ENCODE measurements around the gene OTOS.

DNA sequence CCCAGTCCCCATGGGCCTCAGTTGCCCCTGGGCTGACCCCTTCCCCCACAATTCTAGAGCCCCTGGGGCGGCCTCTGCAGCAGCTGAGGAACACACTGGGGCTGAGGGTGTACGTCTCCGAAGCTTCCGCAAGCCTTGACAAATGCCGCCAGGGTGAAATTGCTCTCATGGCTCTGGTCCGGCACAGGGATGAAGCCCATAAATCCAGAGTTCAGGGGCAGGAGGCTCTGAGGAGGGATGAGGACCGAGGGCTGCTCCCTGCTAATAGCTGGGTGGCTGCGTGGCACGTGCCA is 27.1 kb upstream of the OTOS start:
- TF ChIP-seq NFRKB (IDR thresholded peaks at IDR 0.05) (no peak), HDGF (IDR thresholded peaks at IDR 0.05; ENCODE audit: borderline replicate concordance) (no peak), CTBP1 (IDR thresholded peaks at IDR 0.05; ENCODE audit: borderline replicate concordance) (no peak), SP1 (IDR thresholded peaks at IDR 0.05) (no peak), TARDBP (IDR thresholded peaks at IDR 0.05) (no peak), BHLHE40 (IDR thresholded peaks at IDR 0.05; ENCODE audit: borderline replicate concordance) (no peak), L3MBTL2 (conservative IDR thresholded peaks at IDR 0.05) (no peak), FOXK2 (IDR thresholded peaks at IDR 0.05) (no peak)
- TF ChIP-seq, protein P1, sequence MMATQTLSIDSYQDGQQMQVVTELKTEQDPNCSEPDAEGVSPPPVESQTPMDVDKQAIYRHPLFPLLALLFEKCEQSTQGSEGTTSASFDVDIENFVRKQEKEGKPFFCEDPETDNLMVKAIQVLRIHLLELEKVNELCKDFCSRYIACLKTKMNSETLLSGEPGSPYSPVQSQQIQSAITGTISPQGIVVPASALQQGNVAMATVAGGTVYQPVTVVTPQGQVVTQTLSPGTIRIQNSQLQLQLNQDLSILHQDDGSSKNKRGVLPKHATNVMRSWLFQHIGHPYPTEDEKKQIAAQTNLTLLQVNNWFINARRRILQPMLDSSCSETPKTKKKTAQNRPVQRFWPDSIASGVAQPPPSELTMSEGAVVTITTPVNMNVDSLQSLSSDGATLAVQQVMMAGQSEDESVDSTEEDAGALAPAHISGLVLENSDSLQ (IDR thresholded peaks at IDR 0.05): no peak

Measured in HEK293T (cell line).